ENCODE results near the gene MAML3. TPM values are rescaled to one million over a fixed set of nuclear protein-coding genes. Genes with fewer than 3 reads are reported as not detected.

The MAML3 gene
- total and polyA plus RNA-seq, 2 of the 13 experiments (the other 11 are each of a cell fraction or from before 2014, with no cell fraction given): 0.05 to 0.13 TPM

DNA sequence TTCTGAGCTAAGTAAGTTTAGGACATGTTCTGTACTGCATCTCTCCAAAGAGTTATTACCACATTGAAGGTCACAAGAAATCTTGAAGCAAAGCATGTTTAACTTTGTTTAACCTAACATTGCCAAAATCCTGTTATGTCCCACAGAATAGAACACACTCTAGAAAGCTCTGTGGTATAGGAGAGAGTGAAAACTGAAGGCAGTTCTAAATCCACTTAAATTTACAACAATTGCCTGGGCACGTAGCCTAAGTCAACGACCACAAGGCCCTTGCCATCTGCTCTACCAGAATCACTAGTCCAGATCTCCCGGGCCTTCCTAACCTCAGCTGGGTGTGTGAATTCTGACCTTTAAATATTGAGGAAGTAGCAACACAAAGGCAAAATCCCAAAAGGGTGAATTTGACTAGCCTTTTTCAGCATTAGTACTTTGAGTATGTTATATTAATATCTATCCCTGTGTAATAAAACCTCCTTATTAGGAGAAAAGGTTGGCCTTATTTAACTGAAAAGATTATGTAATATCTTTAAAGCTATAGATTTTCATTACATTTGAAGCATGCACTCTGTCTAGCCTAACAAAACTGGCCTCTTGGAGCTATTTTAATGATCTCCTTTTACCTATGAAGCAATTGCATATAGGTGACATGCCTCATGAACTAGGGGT lies 4.5 kb upstream of the MAML3 start:
- H3K4me2 ChIP-seq (ENCODE audit: low read depth, low read length): no peak overlapping the region

DNA sequence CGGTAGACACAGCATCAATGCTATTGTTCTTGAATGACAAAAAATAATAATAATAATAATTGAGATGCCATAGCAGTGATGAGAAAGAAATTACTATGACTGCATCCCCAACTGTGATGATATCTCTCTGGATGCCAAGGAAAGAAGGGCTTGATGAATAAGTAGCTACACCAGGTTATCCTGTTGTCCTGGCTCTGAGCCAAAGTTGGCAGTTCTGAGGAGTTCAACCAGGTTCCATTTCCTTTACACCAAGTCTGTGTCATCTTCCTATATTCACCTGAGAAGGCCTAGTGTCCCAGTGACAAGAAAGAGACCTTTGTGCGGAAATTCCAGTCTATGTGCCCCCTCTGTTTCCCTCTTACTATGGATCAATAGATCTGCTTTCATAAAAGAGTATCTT lies 3.4 kb upstream of the MAML3 start:
- H2AFZ ChIP-seq (ENCODE audit: low read length): no peak overlapping the region
- ChIA-PET CTCF (ENCODE audit: low intra/inter-chr PET ratio, low total read pairs) (no interaction called here), POLR2A (no interaction called here)
- no peak overlapping the region for H3K9ac ChIP-seq (ENCODE audit: insufficient read depth, low read depth, low read length)
- ATAC-seq (no peak), DNase-seq (ENCODE audit: low spot score) (no peak), FAIRE-seq (no peak)
- no TSS peak for BruUV-seq (replicated peaks)
- peaks cover 0 to 20% of the 10 kb centered on the region in 2 experiments for H3K27me3 ChIP-seq (ENCODE audit: control insufficient read depth in 1 of 2, insufficient read depth in 2 of 2, low read length in 2 of 2)
- WGBS (ENCODE audit: low lambda C conversion rate): 65% methylated on average over 2 of the region's 2 CpGs
- no peak overlapping the region for H3K4me2 ChIP-seq (ENCODE audit: low read depth, low read length)
- peaks cover 20% of the 10 kb centered on the region for H3K4me1 ChIP-seq (ENCODE audit: insufficient read depth, low read length)
- H3K4me3 ChIP-seq (replicated peaks in 1 of 3; ENCODE audit: insufficient read depth in 1 of 3, low read depth in 2 of 3, low read length in 3 of 3): no peak overlapping the region
- no peak overlapping the region for H3K27ac ChIP-seq (ENCODE audit: extremely low read length, insufficient read depth, low read length)
- no peaks in the 10 kb centered on the region for H3K9me3 ChIP-seq (ENCODE audit: low read length)
- H4K20me1 ChIP-seq (ENCODE audit: insufficient read depth, low read length): no peaks in the 10 kb centered on the region
- in situ Hi-C loops (cut with HindIII; ENCODE audit: extremely low pct_ligation_motif_present, low pct_unique_long_range_greater_than_20kb): no loop called here
- no peaks in the 10 kb centered on the region for H3K79me2 ChIP-seq (ENCODE audit: insufficient read depth, low read length)
- no peaks in the 10 kb centered on the region for H3K36me3 ChIP-seq (replicated peaks in 1 of 2; ENCODE audit: control insufficient read depth in 1 of 2, insufficient read depth in 2 of 2, low read length in 2 of 2)
- intact Hi-C loops (cut with micrococcal nuclease; ENCODE audit: unreplicated experiment): no loop called here
- no peak for TF ChIP-seq ELF1 (CRISPR knock-in tag; IDR thresholded peaks at IDR 0.05)
- TF ChIP-seq, protein P1, sequence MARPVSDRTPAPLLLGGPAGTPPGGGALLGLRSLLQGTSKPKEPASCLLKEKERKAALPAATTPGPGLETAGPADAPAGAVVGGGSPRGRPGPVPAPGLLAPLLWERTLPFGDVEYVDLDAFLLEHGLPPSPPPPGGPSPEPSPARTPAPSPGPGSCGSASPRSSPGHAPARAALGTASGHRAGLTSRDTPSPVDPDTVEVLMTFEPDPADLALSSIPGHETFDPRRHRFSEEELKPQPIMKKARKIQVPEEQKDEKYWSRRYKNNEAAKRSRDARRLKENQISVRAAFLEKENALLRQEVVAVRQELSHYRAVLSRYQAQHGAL (CRISPR knock-in tag; IDR thresholded peaks at IDR 0.05; ENCODE audit: not compliant biosample characterization): no peak
- no peak for TF ChIP-seq EEA1 (CRISPR knock-in tag; IDR thresholded peaks at IDR 0.05; ENCODE audit: borderline replicate concordance)
- TF ChIP-seq, protein P2, sequence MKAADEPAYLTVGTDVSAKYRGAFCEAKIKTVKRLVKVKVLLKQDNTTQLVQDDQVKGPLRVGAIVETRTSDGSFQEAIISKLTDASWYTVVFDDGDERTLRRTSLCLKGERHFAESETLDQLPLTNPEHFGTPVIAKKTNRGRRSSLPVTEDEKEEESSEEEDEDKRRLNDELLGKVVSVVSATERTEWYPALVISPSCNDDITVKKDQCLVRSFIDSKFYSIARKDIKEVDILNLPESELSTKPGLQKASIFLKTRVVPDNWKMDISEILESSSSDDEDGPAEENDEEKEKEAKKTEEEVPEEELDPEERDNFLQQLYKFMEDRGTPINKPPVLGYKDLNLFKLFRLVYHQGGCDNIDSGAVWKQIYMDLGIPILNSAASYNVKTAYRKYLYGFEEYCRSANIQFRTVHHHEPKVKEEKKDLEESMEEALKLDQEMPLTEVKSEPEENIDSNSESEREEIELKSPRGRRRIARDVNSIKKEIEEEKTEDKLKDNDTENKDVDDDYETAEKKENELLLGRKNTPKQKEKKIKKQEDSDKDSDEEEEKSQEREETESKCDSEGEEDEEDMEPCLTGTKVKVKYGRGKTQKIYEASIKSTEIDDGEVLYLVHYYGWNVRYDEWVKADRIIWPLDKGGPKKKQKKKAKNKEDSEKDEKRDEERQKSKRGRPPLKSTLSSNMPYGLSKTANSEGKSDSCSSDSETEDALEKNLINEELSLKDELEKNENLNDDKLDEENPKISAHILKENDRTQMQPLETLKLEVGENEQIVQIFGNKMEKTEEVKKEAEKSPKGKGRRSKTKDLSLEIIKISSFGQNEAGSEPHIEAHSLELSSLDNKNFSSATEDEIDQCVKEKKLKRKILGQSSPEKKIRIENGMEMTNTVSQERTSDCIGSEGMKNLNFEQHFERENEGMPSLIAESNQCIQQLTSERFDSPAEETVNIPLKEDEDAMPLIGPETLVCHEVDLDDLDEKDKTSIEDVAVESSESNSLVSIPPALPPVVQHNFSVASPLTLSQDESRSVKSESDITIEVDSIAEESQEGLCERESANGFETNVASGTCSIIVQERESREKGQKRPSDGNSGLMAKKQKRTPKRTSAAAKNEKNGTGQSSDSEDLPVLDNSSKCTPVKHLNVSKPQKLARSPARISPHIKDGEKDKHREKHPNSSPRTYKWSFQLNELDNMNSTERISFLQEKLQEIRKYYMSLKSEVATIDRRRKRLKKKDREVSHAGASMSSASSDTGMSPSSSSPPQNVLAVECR (CRISPR knock-in tag; IDR thresholded peaks at IDR 0.05; ENCODE audit: borderline replicate concordance): no peak
- TF ChIP-seq ZNF17 (CRISPR knock-in tag; IDR thresholded peaks at IDR 0.05): no peak
- TF ChIP-seq ZNF7 (CRISPR knock-in tag; IDR thresholded peaks at IDR 0.05): no peak

More for the DNA sequence above, 4.5 kb upstream of the MAML3 start:
- FAIRE-seq: no peak
- Histone ChIP-seq H3K27me3 (ENCODE audit: control insufficient read depth in 1 of 2, insufficient read depth in 2 of 2, low read length in 2 of 2) (peaks cover 0 to 8% of the 10 kb centered on the region in 2 experiments; a peak in 3 of 5 replicates), H3K4me3 (replicated peaks in 1 of 3; ENCODE audit: insufficient read depth in 1 of 3, low read depth in 2 of 3, low read length in 3 of 3) (no peak overlapping the region), H3K36me3 (replicated peaks in 1 of 2; ENCODE audit: control insufficient read depth in 1 of 2, insufficient read depth in 2 of 2, low read length in 2 of 2) (no peaks in the 10 kb centered on the region), H3K9ac (ENCODE audit: insufficient read depth, low read depth, low read length) (no peak overlapping the region), H3K79me2 (ENCODE audit: insufficient read depth, low read length) (no peaks in the 10 kb centered on the region), H2AFZ (ENCODE audit: low read length) (no peak overlapping the region), H3K27ac (ENCODE audit: extremely low read length, insufficient read depth, low read length) (no peak overlapping the region), H4K20me1 (ENCODE audit: insufficient read depth, low read length) (no peaks in the 10 kb centered on the region), H3K9me3 (ENCODE audit: low read length) (no peaks in the 10 kb centered on the region), H3K4me1 (ENCODE audit: insufficient read depth, low read length) (peaks cover 9% of the 10 kb centered on the region)
- in situ Hi-C loops (cut with HindIII; ENCODE audit: extremely low pct_ligation_motif_present, low pct_unique_long_range_greater_than_20kb) (no loop called here), intact Hi-C loops (cut with micrococcal nuclease; ENCODE audit: unreplicated experiment) (no loop called here)
- ChIA-PET CTCF (ENCODE audit: low intra/inter-chr PET ratio, low total read pairs) (no interaction called here), POLR2A (no interaction called here)
- 31% methylated on average over 3 of the region's 3 CpGs for WGBS (ENCODE audit: low lambda C conversion rate)
- TF ChIP-seq ZNF713 (CRISPR knock-in tag; IDR thresholded peaks at IDR 0.05) (no peak), KLF9 (CRISPR knock-in tag; IDR thresholded peaks at IDR 0.05; ENCODE audit: low read depth) (no peak), KAT7 (CRISPR knock-in tag; IDR thresholded peaks at IDR 0.05; ENCODE audit: borderline replicate concordance) (no peak), PHF21A (CRISPR knock-in tag; IDR thresholded peaks at IDR 0.05) (no peak), MAF1 (CRISPR knock-in tag; IDR thresholded peaks at IDR 0.05; ENCODE audit: borderline replicate concordance) (no peak), HIVEP1 (CRISPR knock-in tag; IDR thresholded peaks at IDR 0.05) (no peak), ZNF230 (CRISPR knock-in tag; IDR thresholded peaks at IDR 0.05) (no peak), MEIS1 (CRISPR knock-in tag; IDR thresholded peaks at IDR 0.05; ENCODE audit: borderline replicate concordance) (no peak), ZNF317 (CRISPR knock-in tag; IDR thresholded peaks at IDR 0.05) (no peak)
- TF ChIP-seq, protein P3, sequence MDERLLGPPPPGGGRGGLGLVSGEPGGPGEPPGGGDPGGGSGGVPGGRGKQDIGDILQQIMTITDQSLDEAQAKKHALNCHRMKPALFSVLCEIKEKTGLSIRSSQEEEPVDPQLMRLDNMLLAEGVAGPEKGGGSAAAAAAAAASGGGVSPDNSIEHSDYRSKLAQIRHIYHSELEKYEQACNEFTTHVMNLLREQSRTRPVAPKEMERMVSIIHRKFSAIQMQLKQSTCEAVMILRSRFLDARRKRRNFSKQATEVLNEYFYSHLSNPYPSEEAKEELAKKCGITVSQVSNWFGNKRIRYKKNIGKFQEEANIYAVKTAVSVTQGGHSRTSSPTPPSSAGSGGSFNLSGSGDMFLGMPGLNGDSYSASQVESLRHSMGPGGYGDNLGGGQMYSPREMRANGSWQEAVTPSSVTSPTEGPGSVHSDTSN (CRISPR knock-in tag; IDR thresholded peaks at IDR 0.05): no peak
- DNase-seq (ENCODE audit: low spot score): no peak
- no TSS peak for BruUV-seq (replicated peaks)
- ATAC-seq: no peak

Measured in HepG2 (cell line).